ENCODE data around the gene TMEM235.
"Not testable (repeated sequence)": the region's sequence is repeated elsewhere in the genome, so short reads cannot be mapped to it uniquely, and the experiment has no call there.

TMEM235 gene

DNA sequence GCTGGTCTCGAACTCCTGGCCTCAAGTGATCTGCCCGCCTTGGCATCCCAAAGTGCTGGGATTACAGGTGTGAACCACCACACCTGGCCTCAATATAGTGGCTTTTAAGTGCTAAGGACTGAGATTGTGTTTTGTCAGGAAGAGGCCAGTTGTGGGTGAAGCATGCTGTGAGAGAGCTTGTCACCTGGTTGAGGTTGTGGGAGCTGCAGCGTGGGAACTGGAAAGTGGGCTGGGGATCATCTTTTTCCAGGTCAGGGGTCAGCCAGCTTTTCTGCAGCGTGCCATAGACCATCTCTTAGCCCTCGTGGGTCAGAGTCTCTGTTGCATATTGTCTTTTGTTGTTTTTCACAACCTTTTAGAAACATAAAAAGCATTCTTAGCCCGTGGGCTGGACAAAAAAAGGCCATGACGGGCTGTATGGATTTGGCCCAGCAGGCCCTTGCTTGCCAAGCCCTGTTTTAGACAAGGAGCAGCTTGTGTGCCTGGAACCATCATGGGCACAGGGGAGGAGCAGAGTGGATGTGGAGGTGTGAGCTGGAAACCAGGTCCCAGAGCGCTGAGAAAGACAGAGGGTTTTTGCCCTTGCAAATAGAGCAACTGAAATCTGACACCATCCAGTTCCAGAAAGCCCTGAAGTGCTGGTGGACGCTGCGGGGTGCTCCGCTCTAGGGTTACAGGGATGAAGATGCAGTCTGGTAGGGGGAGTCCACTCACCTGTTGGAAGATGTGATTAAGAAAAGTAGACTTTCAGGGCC, 11.9 kb upstream of the TMEM235 start:
- no peak for DNase-seq (ENCODE audit: low spot score)

DNA sequence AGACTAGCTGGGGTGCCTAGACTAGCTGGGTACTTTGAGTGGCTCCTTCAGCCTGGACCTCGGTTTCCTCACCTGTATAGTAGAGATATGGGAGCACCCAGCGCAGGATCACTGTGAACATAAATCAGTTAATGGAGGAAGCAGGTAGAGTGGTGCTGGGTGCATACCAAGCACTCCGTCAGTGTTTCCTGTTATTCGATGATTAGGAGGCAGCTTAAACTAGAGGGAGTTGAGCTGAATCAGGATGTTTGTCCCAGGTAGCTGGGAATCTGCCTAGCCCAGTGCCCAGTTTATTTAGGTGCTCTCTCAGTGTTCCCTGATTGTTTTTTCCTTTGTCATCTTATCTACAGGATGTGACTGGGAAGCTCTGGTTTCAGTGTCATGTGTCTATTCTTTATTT, 8.4 kb upstream of the TMEM235 start:
- peak; percentile 36 for DNase-seq (ENCODE audit: low spot score)

GRCh38 chr17:78223765-78224164, 7.7 kb upstream of the TMEM235 start:
- DNase-seq (ENCODE audit: low spot score) = no peak

DNA sequence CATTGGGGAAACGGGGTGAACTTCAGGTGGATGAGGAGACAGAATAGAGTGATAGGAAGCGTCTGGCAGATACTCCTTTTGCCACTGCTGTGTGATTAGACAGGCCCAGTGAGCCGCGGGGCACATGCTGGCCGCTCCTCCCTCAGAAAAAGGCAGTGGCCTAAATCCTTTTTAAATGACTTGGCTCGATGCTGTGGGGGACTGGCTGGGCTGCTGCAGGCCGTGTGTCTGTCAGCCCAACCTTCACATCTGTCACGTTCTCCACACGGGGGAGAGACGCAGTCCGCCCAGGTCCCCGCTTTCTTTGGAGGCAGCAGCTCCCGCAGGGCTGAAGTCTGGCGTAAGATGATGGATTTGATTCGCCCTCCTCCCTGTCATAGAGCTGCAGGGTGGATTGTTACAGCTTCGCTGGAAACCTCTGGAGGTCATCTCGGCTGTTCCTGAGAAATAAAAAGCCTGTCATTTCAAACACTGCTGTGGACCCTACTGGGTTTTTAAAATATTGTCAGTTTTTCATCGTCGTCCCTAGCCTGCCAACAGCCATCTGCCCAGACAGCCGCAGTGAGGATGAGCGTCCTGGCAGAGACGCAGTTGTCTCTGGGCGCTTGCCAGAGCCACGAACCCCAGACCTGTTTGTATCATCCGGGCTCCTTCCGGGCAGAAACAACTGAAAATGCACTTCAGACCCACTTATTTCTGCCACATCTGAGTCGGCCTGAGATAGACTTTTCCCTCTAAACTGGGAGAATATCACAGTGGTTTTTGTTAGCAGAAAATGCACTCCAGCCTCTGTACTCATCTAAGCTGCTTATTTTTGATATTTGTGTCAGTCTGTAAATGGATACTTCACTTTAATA, 7.0 kb upstream of the TMEM235 start:
- no peak for DNase-seq (ENCODE audit: low spot score)

- no peak for DNase-seq (ENCODE audit: low spot score)
Observed at GRCh38 chr17:78225088-78225865, 6.2 kb upstream of the TMEM235 start.

- DNase-seq (ENCODE audit: low spot score) = no peak
Observed at GRCh38 chr17:78226055-78226758, 5.2 kb upstream of the TMEM235 start.

- DNase-seq (ENCODE audit: low spot score) = peak; percentile 83
Observed at GRCh38 chr17:78226759-78227454, 4.5 kb upstream of the TMEM235 start.

GRCh38 chr17:78227455-78227916, 3.9 kb upstream of the TMEM235 start:
- no peak for DNase-seq (ENCODE audit: low spot score)

- DNase-seq (ENCODE audit: low spot score) = no peak
Observed at GRCh38 chr17:78228176-78228575, 3.3 kb upstream of the TMEM235 start.

- no peak for DNase-seq (ENCODE audit: low spot score)
Observed at GRCh38 chr17:78230252-78230962, 1.0 kb upstream of the TMEM235 start.

DNA sequence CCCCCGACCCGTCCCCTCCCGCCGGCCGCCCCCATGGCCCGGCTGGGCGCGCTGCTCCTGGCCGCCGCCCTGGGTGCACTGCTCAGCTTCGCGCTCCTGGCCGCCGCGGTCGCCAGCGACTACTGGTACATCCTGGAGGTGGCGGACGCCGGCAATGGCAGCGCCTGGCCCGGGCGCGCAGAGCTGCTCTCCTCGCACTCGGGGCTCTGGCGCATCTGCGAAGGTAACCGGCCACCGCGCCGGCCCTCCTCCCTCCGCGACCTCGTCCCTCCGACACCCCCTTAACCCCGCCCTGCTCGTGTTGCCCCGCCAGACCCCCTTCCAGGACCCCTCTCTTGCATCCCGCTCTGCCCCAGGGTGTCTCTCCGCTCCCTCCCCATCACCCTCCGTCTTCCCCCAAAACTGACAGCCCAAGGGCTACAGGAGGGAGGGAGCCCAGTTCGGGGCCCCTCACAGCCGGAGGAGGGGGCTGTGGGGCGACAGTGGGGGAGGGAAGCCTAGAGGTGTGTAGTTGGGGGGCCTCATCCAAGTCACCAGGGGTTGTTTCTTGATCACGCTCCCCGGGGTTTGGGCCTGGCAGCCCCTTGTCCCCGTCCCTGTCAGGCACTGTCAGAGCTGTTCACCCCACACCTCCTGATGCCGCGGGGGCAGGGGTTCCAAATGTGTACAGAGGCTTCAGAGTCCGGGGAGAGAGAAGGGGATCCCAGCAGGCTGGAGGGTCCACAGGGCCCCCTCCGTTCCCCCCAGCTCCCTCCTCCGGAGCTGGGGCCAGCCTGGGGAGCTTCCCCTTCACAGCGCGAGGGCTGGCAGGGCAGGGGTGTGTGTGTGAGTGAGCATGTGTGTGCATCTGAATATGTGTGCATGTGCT, 794 bp downstream of the TMEM235 start:
- no peak for DNase-seq (ENCODE audit: low spot score)

DNA sequence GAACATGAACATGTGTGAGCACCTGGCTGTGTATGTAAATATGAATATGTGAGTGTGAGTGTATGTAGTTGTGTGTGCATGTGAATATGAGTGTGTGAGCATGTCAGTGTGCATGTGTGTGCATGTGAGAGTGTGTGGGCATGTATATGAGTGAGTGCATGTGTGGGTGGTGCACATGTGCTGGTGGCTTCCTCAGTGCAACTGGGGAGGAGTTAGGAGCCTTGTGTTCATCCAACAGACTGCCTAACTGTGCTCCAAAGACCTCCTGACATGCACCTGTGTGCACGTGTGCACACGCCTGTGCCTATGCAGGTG, 1.4 kb downstream of the TMEM235 start:
- no peak for DNase-seq (ENCODE audit: low spot score)

DNA sequence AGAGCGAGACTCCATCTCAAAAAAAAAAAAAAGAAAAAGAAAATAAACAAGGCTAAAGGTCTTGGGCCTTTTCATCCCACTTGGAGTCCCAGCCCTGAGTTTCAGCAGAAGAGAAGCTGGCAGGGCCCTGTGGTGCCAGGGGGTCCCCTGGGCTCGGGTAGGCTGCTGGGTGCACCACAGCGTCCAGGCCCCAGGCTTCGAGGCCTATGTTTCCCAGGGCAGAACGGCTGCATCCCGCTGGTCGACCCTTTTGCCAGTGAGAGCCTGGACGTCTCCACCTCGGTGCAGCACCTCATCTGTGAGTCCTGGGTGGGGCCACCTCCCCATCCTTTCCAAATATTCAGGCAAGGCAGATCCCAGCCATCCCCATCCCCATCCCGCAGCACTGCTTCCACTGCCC, 2.2 kb downstream of the TMEM235 start:
- DNase-seq (ENCODE audit: low spot score) = no peak

DNA sequence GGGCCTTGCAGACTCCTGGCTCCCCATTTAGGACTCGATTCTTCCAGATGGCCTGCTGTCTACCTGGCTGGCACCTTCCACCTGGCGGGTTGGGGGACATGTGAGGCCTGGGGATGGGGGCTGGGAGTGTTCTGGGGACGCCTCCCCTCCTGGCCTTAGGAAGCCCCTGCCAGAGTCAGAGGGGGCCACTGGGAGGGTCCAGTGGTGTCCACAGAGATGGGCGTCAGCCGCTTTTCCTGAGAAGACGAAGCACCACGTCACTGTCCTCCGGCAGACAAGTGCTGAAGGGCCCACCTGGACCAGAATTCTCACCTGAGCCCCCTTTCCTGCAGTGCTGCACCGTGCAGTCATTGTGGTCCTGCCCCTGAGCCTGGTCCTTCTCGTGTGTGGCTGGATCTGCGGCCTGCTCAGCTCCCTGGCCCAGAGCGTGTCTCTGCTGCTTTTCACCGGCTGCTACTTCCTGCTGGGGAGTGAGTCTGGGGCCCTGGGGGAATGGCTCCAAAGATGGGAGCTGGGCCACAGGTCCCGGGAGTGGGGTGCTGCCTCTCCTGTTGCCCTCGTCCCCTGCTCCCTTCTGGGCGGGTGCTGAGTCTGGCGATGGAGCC, 2.9 kb downstream of the TMEM235 start:
- DNase-seq (ENCODE audit: low spot score) = no peak

- DNase-seq (ENCODE audit: low spot score) = not testable (repeated sequence)
Observed at GRCh38 chr17:78235022-78235421, 3.6 kb downstream of the TMEM235 start.

GRCh38 chr17:78235885-78236284, 4.5 kb downstream of the TMEM235 start:
- no peak for DNase-seq (ENCODE audit: low spot score)

DNA sequence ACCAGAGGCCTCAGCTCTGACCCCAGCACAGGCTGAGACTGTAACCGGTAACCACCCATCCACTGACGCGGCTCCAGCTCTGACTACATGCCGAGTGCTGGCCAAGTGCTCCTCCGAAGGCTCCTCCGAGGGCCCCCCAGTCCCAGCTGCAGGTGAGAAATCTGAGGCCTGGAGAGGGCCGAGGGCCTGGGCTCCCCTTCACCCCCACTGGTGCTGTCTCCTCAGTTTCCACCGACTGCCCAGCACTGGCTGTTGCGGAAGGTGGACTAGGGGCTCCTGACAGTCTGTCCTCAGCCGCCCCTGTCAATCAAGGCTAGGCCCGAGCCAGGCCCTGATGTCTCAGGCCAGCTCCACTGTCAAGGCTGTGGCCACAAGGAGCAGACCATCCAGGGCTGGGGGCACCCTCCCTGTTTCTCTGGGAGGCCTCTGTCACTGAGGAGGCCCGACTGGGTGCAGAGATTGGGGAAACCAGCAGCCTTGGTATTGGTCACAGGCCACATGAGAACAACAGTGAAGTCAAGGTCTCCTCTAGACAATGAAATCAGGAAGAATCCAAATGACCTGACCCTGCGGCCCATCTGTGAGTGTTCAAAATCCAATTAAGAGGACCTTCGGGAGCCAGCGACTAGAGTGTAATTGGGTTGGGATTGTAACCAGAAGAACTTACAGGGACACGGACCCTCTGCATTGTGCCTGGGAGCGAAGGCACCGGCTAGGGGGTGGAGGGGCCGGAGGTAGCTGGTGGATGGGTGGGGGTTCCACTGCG, 5.1 kb downstream of the TMEM235 start:
- no peak for DNase-seq (ENCODE audit: low spot score)

DNA sequence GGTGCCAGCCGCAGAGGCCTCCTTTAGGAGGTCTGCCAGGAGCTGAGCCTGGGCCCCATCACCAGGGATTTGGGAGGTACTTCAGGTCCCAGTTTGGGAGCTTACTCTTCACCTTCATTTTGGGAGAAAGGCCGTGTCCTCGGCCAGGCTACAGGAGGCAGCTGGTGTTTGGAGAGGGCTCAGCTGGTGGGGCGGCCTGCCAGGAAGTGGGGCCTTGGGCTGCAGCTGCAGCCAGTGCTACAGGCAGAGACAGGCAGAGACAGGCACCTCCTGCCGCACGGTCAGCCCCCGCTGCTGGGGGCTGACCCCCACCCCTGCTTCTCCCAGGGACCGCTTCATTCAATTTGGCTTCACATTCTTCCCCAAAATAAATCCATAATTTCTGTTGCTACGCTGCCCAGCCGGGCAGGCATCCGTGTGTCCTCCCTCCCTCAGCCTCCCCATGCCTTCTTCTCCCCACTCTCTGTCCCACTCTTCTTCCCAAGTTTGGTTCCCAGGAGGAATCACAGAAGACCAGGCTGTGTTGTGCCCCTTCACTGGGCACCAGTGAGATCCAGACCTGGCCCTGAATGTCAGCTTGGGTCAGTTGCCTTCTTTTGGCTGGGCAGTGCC, 6.1 kb downstream of the TMEM235 start:
- no peak for DNase-seq (ENCODE audit: low spot score)

Measured in kidney capillary endothelial cell (primary cell).